ENCODE data around the gene RAB43.
A peak's percentile ranks its signal among the peaks of the same experiment; 100 is the strongest.
"Not testable (repeated sequence)": the region's sequence is repeated elsewhere in the genome, so short reads cannot be mapped to it uniquely, and the experiment has no call there.

The RAB43 gene

DNA sequence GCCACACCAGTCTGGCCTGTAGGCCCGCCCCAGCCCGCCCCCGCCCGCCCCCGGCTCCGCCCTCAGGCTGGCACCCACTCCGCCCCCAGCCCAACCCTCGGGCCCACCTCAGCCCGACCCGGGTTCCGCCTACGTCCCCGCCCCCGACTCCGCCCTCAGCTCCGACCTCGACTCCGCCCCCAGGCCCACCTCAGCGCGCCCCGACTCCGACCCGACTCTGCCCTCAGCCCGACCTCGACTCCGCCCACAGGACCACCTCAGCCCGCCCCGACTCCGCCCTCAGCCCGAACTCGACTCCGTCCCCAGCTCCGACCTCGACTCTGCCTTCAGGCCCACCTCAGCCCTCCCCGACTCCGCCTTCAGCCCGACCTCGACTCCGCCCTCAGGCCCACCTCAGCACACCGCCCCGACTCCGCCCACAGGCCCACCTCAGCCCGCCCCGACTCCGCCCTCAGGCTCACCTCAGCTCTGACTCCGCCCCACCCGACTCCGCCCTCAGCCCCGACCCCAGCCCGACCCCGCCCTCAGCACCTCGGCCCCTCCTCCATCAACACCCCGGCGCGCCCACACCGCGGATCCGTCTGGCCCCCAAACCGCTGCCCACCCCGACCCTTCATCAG lies at the start of gene RAB43:
RAB43 (minus strand) TSS at position 13 of the 620 bp plus-strand sequence. CDS start 315 bp downstream, outside the sequence.
- peak; percentile 69 for DNase-seq

DNA sequence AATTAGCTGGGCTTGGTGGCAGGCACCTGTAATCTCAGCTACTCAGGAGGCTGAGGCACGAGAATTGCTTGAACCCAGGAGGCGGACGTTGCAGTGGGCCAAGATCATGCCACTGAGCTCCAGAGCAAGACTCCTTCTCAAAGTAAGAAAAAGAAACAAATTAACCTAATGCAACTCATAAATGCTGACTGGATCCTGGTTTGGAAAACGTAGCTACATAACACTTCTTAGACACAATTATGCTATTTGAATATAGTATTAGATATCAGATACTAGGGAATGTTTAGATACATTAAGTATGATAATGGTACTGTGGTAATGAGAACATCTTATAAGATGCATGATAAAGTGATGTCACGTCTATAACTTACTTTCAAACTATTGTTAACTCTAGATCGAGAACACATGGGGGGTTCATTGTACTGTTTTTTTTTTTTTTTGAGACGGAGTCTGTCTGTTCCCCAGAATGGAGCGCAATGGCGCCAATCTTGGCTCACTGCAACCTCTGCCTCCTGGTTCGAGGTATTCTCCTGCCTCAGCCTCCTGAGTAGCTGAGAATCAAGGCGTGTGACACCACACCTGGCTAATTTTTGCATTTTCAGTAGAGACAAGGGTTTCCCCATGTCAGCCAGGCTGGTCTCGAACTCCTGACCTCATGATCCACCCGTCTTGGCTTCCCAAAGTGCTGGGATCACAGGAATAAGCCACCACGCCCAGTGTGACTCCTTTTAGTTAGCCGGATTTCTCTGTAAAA lies 45.2 kb upstream of the RAB43 start:
- DNase-seq: no peak

DNA sequence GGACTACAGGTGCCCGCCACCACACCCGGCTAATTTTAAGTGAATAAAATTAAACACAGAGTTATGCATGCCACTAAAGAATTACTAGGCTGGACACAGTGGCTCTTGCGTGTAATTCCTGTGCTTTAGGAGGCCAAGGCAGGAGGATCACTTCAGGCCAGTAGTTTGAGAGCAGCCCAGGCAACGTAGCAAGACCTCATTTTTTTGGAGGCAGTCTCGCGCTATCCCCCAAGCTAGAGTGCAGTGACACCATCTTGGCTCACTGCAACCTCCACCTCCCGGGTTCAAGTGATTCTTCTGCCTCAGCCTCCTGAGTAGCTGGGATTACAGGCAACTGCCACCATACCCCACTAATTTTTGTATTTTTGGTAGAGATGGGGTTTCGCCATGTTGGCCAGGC lies 44.0 kb upstream of the RAB43 start:
- DNase-seq: not testable (repeated sequence)

DNA sequence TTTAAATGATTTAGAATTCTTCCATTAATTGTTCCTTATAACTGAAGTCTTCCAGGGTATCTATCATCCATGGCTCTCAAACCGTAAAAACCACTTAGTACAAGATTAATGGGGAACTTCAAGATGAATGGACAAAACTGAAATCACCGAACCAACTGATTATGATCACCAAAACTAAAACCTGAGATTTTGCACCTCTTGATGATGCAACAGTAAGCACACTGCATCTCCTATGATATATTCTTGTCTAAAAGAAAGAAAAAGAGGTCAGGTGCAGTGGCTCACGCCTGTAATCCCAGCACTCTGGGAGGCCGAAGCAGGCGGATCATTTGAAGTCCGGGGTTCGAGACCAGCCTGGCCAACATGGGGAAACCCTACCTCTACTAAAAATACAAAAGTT lies 42.9 kb upstream of the RAB43 start:
- DNase-seq: no peak

DNA sequence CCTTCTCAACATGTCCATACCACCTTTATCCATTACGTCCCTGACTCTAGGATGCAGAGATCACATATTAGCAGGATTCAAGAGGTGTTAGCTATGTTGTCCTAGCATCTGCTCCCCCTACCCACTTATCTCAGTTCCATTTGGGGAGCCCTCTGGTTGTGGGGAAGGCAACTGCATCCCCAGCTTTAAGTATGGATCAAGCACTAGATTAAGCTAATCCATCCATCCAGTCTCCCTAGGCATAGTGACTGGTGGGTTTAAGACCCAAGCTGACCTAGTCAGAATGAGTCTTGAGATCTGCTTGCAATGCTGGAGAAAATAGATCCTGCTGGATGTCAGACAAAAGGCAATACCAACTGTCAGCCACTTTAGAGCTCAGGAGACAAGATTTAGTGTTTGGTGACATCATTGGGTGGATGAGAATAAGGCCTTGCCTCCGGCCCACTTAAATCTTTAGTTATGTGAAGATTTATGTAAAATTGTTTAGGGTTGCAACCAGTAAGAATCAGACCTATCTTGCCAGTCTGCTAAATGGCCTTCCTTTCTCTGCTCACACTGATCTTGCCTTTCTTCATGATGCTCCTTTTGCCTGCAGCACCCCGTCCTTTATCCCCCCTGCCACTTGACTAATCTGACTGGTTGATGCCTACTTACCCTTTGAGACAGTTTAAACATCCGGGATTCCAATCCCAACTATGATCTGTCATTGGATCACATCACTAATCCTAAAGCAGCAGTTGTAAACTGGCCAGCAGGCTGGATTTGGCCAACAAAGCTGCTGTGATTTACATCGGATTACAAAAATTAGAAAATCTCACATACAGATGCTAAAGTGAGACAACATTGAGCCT lies 41.4 kb upstream of the RAB43 start:
- DNase-seq: no peak

DNA sequence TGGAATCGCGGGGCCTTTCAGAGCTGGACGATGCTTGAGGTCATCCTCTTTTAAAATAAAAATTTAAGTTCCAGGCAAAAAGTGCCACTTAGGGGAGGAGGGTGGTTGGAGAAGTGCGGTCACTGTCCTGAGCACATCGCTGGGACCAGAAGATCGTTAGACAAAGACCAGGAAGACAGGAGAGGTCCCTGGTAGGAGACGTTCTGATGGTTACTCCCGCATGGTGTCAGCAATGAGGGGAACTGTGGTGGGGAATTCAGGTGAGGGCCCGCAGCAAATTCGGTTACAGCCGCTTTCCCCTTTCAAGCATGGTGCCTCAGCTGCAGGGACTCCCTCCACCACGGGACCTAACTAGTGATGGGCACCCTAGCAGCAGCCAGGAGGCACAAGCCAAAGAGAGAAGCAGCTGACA lies 40.3 kb upstream of the RAB43 start:
- DNase-seq: no peak

DNA sequence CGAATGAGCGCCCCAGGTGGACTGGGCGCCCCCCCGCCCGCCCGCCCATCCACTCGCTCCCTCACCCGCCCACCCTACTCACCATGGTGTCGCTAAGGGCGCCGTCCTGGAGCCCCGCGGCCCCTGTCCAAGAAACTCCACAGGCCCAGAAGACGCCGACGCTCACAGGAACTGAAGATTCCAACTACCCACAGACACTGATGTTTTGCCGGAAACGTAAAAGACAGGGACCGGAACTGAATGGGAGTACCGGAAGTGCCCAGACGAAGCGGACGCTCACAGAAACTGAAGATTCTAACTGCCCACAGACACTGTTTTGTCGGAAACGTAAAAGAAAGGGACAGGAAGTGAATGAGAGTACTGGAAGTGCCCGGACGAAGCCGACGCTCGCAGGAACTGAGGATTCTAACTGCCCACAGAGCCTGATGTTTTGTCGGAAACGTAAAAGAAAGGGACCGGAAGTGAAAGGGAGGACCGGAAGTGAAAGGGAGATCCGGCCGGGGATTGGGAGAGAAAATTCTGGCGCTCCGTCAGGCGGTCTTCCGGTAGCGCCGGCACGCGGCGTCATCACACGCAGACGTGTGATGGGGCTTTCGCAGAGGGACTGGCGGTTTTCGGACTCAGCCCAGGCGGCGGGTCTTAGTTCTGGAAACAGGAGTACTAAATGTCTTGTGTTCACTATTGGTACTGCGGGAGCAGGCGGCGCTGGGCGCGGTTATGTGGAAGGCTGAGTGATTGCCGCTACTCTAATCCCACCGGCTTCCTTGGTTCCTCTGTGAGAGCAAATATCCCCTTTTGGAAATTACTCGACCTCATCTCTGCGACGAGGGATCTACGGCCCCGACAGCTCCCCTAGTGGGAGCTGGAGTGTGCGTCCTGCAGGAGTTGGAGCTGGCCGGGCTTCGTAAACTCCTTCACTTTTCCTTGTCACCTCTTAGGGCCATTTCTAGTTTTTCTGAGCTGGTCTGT lies 39.6 kb upstream of the RAB43 start, which contains the start of gene ISY1:
ISY1 (minus strand) TSS at position 173 of the 969 bp plus-strand sequence; CDS start at position 85, 88 bp downstream.
- DNase-seq: peak; percentile 93

DNA sequence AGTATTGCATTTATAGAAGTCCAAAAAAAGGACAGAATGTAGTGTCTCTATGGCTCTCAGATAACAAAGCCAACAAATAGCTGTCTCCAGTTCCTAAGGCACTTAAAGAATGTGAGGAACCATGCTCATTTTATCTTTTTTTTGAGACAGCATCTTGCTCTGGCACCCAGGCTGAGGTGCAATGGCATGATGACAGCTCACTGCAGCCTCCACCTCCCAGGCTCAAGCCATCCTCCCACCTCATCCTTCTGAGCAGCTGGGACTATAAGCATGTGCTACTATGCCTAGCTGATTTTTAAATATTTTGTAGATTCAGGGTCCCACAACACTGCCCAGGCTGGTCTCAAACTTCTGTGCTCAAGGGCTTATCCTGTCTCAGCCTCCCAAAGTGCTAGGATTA lies 23.2 kb upstream of the RAB43 start:
- no peak for DNase-seq

DNA sequence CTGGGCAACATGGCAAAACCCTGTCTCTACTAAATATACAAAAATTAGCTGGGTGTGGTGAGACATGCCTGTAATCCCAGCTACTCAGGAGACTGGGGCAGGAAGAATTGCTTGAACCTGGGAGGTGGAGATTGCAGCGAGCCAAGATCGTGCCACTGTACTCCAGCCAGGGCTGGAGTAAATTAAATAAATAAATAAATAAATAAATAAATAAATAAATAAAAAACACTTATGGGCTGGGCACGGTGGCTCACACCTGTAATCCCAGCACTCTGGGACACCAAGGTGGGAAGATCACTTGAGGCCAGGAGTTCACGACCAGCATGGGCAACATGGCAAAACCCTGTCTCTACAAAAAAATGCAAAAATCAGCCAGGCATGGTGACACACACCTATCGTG lies 19.4 kb upstream of the RAB43 start:
- not testable (repeated sequence) for DNase-seq

DNA sequence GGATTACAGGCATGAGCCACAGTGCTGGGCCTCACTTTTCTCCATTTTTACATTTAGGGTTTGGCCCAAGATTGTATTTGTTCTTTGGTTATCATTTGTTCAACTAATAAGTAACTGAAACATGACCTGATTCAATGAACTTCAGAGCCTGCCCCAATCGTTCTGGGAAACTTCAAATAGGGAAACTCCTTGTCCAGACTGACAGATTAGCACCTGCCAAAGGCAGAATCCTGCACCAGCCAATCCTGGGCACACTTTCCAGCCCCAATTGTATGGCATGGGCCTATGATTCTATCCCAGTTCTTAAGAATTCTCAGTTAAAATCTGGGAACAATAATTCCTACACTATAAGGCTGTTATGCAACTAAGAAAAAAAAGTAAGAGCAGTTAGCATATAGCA lies 18.3 kb upstream of the RAB43 start:
- no peak for DNase-seq

DNA sequence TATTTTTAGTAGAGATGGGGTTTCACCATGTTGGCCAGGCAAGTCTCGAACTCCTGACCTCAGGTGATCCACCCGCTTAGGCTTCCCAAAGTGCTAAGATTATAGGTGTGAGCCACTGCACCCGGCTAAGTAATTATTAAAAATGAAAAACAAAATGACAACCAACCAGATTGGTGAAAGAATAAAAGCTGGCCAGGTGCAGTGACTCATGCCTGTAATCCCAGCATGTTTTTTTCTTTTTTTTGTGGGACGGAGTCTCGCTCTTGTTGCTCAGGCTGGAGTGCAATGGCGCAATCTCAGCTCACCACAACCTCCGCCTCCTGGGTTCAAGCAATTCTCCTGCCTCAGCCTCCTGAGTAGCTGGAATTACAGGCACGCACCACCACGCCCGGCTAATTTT lies 14.7 kb upstream of the RAB43 start:
- not testable (repeated sequence) for DNase-seq

DNA sequence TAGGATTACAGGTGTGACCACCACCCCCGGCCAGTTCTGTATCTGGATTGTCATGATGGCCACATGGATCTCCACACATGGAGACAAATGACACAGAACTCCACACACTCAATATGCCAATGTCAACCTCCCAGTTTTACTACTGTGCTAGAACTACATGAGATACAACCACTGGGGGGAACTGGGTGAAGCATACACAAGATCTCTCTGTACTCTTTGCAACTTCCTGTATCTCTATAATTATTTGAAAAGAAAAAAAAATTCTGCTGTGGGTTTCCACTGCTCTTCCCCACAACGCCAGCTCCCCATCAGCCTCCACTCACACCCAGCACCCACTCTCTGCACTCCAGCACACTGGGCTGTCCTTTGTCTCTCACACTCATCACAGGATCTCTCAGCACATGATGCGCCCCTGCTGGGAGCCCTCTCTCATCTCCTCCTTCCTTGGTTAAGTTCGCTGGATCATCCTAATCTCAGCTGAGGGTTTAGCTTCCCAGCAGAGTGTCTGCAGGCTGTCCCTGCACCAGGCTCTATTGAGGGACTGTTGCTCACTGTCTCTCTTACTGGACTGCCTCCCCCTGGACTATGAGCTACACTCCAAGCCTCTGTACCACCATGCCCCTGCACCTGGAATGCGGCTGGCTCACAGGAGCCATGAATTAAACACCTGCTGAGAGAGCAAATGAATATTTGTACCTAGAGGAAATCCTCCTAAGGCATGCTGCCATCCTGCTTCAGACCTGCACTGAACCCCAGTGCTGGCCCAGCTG lies 10.7 kb upstream of the RAB43 start:
- no peak for DNase-seq

DNA sequence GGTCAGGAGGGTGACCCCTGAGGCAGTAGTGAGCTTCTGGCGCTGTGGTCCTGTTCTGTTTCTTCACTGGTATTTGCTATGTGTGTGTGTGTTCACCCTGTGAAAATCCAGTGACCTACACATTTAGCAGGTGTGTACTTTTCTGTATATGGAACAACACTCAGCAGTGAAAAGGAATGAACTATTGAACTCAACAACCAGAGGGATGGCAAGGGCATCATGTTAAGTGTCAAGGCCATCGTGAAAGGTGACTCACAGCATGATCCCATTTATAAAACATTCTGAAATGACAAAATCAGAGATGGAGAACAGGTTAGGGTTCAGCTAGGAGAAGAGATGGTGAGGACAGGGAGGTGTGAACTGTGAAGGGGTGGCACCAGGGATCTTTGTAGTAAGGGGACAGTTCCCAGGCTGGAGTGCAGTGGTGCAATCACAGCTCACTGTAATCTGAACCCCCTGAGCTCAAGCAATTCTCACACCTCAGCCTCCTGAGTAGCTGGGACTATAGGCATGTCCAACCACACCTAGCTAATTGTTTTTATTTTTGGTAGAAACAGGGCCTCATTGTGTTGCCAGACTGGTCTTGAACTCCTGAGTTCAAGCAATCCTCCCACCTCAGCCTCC lies 10.0 kb upstream of the RAB43 start:
- no peak for DNase-seq

DNA sequence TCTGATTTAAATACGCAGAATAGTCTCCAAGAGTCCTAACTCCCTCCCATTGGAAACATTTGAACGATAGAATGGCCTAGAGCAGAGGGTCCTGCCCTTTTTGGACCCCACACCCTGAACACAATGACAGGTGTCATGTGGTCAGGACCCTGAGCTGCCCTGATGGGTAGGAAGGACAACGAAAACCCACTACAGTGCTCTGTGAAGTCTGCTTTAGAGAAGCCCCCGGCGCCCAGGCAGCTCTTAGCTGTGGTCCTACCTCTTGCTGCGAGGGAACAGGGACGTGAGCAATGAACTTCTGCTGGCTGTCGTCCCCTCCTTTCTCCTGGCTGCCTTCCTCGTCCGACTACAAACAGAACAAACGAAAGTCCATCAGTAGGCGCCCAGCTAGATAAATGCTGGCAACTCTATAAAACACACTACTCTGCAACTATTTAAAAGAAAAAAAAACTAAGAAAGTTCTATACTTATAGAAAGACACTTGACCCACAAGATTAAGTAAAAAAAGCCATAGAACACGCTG lies 8.7 kb upstream of the RAB43 start:
- DNase-seq: no peak

DNA sequence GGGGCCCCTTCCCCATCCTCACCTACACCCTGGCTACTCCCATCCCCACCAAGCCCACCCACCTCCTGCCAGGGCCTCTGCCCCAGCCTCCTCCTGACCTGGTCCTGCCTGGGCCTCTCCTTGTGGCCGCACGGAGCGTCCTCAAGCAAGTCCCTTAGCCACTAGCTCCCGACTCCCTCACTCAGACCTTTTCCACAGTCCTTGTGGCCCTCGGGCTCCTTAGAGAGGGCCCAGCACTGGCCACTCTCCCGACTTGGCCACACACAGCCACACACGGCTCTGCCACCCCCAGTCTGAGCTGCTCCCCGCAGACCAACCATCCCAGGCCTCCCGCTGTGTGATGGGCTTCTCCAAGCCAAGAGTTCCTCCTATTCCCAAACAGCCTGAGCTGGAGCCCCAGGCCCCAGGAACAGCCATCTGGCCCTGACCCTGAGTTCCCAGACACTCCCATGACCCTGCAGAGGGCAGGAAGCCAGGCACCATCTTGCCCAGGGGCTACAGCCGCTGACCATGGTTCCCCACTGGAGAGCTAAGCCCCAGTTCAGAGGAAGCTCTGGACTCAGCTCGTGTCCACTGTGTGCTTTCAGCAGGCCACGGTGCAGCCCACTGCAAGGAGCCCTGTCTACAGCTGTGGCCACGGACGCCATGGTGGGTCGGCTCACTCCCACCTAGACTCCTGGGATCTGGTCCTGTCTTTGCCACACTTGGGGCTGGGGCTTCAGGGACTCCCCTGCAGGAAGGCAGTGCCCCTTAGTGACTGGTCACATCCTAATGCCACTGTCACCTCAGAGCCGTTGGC lies 7.0 kb upstream of the RAB43 start:
- no peak for DNase-seq

DNA sequence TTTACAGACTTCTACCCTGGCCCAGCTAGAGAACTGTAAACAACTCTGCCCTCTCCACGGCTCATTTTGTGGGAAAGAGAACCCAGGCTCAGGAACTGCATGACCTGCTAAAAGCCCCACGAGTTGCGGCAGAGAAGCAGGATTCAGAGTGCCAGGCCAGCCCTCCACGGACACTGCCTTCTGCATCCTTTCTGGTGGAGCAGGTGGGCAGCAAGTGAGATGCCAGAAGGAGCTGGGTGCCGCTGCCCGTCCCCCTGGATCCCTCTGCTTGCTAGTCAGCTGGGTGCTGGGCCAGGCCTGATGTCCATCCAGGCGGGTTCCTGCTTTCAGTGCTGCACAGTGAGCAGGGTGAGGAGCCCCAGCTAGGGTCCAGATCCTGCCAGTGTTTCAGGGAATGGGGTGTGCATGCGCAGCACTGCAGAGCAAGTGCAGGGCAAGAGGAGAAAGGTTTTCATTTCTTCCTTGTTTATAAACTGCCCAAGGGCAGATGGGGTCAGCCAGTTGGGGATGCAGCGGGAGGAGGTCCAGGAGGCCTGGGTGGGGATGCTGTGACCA lies 5.2 kb upstream of the RAB43 start:
- no peak for DNase-seq

DNA sequence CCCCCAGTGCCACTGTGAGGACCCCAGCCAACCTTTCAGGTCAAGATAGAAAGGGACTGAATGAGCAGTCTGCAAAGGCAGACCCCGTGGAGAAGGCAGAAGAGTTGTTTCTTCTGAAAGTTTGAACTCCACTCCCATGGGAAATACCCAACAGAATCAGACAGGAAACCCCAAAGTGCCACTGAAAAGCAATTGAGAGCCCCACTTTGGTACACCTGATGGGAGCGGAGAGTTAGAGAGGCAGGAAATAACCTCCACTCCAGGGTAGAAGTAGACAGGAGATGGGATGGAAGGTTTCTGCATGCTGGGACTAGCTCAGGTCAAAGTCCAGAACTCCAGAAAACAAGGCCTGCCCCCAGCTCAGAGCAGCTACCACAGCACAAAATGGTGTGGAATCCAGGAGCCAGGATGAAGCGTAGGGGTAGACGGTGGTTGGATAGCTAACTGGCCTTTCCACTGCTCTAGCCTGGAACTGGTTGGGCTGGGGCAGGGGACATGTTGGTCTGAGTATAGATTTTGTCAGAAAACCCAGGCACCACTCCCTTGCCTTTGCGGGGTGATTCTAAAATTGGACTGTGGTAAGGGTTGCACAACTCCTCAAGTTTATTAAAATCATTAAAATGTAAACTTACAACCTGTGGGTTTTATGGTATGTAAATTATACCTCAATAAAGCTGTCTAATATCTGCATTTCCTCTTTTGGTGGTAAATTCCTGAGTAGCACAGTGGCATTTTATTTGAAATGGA lies 1.9 kb upstream of the RAB43 start:
- DNase-seq: no peak

DNA sequence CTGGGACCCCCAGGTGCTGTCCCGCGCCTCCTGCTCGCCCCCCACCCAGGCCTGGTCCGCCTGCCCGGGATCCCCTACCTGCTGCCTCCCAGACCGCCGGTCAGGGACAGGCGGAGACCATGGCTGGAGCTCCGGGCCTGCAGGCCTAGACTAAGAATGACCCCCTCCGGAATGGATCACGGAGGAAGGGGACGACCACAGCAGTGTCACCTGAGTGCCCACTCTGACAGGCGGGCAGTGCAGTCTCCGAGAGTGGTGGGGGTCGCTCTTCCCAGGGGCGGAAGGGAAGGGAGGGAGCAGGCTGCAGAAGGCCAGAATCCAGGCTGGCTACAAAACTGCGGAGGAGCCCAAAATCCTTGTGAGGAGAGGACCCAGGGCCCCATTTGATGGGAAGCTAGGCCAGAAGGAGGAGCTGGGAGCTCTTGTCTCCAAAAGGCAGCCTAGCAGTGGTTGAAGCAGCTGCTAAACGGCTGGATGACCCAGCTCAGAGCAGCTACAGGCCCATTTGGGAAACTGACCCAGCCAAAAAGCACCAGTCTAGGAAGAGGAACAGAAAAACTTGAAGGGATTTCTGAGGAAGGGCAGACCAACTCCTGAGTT lies 908 bp upstream of the RAB43 start:
- DNase-seq: no peak
